SJSA1 (cell line): ENCODE results near the gene TTC16. TPM values are rescaled to one million over a fixed set of nuclear protein-coding genes. Genes with fewer than 3 reads are reported as not detected.
A peak's percentile ranks its signal among the peaks of the same experiment; 100 is the strongest.

Experiments
- DNase-seq, 2 experiments: peaks; one replicate each; pipeline ENCODE4 v3.0.0-alpha.2; 2015 to 2020; ENCODE audit warnings: low spot score in 2 of 2, low read depth in 1 of 2
- H3K27ac ChIP-seq: fragments of 250-450 bp; sonication (Bioruptor Pico); 2 replicates; pipeline ENCODE4 v1.5.1; 2020; ENCODE audit warnings: mild to moderate bottlenecking, moderate library complexity
- H3K27me3 ChIP-seq: fragments of 250-450 bp; sonication (Bioruptor Pico); replicated peaks from 2 replicates; pipeline ENCODE4 v1.5.1; 2020; ENCODE audit warnings: mild to moderate bottlenecking, moderate library complexity
- H3K36me3 ChIP-seq: fragments of 250-450 bp; sonication (Bioruptor Pico); 2 replicates; pipeline ENCODE4 v1.5.1; 2020; ENCODE audit warnings: mild to moderate bottlenecking
- H3K4me1 ChIP-seq: fragments of 250-450 bp; sonication (Bioruptor Pico); replicated peaks from 2 replicates; pipeline ENCODE4 v1.6.1; 2021; ENCODE audit warnings: mild to moderate bottlenecking
- H3K4me3 ChIP-seq: fragments of 250-450 bp; sonication (Bioruptor Pico); 2 replicates; pipeline ENCODE4 v1.5.1; 2020; ENCODE audit warnings: mild to moderate bottlenecking
- H3K9me3 ChIP-seq: fragments of 250-450 bp; sonication (Bioruptor Pico); replicated peaks from 2 replicates; pipeline ENCODE4 v1.5.1; 2020; ENCODE audit warnings: mild to moderate bottlenecking
- total RNA-seq: library from RNA; depleted of rRNA; stranded (reverse); fragments of >200 nt; shearing (Covaris generic); gene quantifications from 2 replicates; pipeline ENCODE4 v1.2.3, GENCODE V29; 2014; rRNA removed

TTC16 gene, protein sequence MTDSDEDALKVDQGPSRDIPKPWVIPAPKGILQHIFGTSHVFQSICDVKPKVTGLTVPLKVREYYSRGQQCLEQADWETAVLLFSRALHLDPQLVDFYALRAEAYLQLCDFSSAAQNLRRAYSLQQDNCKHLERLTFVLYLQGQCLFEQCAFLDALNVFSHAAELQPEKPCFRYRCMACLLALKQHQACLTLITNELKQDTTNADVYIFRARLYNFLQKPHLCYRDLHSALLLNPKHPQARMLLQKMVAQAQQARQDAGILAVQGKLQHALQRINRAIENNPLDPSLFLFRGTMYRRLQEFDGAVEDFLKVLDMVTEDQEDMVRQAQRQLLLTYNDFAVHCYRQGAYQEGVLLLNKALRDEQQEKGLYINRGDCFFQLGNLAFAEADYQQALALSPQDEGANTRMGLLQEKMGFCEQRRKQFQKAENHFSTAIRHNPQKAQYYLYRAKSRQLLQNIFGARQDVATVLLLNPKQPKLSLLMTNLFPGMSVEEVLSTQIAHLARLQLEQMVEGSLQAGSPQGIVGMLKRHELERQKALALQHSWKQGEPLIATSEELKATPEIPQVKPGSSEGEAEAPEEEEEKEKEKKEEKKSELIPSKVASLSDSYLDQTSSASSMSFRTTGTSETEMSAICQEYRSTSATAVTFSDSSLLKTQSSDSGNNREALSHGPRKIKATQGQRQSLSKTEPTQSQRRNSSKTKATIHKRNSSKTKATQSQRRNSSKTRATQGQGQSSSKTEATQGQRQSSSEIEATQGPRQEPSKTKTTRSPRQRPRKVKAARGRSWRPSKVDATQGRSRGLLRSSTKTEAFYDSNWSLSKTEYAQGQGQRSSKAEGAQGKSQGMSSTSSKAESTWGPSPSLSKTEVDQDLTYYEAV
- total RNA-seq, result not detected in 2 replicates

GRCh38 chr9:127715470-127716337 is at the start of gene TTC16, which contains the start of gene PTRH1:
Gene TTC16 (plus strand): TSS chr9:127716079. CDS start chr9:127716146, 67 bp downstream.
Gene PTRH1 (minus strand): TSS chr9:127715663. CDS start chr9:127715639, 24 bp downstream.
- DNase-seq, result peak; percentile 94 to 97
- peak within 1 kb of the TSS; percentile 54 for H3K27ac ChIP-seq
- H3K4me3 ChIP-seq, result peak within 1 kb of the TSS; percentile 52

DNA sequence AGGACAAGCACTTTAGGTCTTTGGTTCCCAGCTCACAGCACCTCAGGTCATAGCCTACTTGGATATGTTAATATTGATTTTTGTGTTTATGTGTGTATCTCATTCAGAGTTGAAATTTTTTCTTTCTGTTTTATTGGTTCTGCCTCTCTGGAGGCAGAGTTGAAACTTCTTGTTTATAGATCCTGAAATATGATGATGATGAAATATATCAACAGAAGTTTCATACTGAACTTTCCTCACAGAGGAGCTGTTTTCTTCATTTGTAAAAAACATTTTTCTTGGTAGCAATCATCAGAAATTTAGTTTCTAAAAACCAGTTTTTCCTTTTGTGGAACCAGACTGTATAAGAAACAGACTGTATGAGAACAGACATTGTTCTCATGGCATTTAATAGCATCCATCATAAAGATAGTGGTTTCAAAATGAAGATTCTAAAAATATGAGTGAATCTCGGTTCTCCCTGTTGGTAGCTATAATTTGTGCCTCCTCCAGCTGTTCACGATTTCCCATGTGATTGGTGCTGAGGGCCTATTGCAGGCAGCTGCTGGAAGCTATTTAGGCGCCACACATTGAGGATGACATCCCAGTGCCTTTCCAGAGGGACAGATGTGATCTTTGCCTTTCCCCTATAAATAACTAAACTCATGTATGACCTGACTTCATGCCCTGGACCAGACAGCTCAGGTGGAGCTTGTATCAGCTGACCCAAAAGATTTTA is 48.6 kb upstream of the TTC16 start:
- H3K36me3 ChIP-seq, result peaks cover 57% of the 10 kb centered on the region
- no peak overlapping the region for H3K4me3 ChIP-seq
- no peak overlapping the region for H3K27ac ChIP-seq
- no peaks in the 10 kb centered on the region for H3K27me3 ChIP-seq
- DNase-seq, result no peak
- peaks cover 22% of the 10 kb centered on the region for H3K4me1 ChIP-seq
- H3K9me3 ChIP-seq, result no peaks in the 10 kb centered on the region

More at GRCh38 chr9:127715470-127716337, at the start of gene TTC16, which contains the start of gene PTRH1:
- Histone ChIP-seq H3K36me3 (peaks cover 7% of the 10 kb centered on the region; the same call in 1 of the 2 replicates), H3K4me1 (peaks cover 18% of the 10 kb centered on the region), H3K27me3 (no peaks in the 10 kb centered on the region), H3K9me3 (no peaks in the 10 kb centered on the region)

DNA sequence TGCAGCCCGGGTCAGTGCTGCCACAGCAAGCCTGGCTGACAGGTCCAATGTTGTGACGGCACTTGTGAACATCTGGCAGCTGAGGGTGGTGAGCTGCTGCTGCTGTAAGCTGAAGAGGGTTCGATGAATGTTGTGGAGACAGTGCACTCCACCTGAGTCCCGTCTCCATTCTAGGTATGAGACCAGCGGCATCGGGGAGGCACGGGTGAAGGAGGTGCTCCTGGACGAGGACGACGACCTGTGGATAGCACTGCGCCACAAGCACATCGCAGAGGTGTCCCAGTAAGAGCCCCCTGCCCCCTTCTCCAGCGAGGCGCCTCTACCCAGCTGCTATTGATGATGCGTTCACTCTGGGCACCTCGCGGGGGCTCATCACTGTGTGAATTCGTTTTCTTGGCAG is 48.0 kb upstream of the TTC16 start:
- Histone ChIP-seq H3K27ac (no peak overlapping the region), H3K9me3 (no peaks in the 10 kb centered on the region), H3K4me3 (no peak overlapping the region), H3K27me3 (no peaks in the 10 kb centered on the region), H3K4me1 (peaks cover 22% of the 10 kb centered on the region), H3K36me3 (peaks cover 58% of the 10 kb centered on the region)
- DNase-seq, result no peak

- Histone ChIP-seq H3K36me3 (peaks cover 50% of the 10 kb centered on the region), H3K4me1 (no peaks in the 10 kb centered on the region), H3K9me3 (no peaks in the 10 kb centered on the region), H3K4me3 (no peak overlapping the region), H3K27me3 (no peaks in the 10 kb centered on the region), H3K27ac (no peak overlapping the region)
- DNase-seq, result no peak
Measured at GRCh38 chr9:127673234-127673633, 42.6 kb upstream of the TTC16 start.

GRCh38 chr9:127676638-127677037 is 39.2 kb upstream of the TTC16 start:
- no peak for DNase-seq
- H3K27me3 ChIP-seq, result no peaks in the 10 kb centered on the region
- H3K36me3 ChIP-seq, result peaks cover 56% of the 10 kb centered on the region
- no peaks in the 10 kb centered on the region for H3K4me1 ChIP-seq
- no peak overlapping the region for H3K4me3 ChIP-seq
- H3K9me3 ChIP-seq, result no peaks in the 10 kb centered on the region
- no peak overlapping the region for H3K27ac ChIP-seq

DNA sequence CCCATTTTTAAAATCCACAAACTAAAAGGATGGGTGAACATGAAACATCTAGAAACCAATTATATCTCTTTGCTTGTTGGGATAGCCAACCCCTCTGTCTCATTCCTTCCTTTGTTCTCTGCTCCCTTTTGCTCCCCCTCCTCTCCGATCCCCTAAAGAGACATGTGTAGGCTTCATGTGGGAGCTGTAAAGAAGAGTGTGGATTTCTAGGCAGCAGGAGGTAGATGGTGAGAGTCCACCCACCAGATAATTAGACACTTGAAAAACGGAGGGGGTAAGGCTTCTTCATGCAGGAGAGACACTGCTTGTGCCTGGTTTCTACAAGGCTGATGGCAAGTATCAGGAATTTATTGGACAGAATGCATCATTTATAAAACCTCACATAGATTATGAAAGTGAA is 36.4 kb upstream of the TTC16 start:
- DNase-seq, result no peak
- H3K27ac ChIP-seq, result no peak overlapping the region
- H3K27me3 ChIP-seq, result no peaks in the 10 kb centered on the region
- no peaks in the 10 kb centered on the region for H3K9me3 ChIP-seq
- H3K36me3 ChIP-seq, result peaks cover 61% of the 10 kb centered on the region
- peaks cover 7% of the 10 kb centered on the region for H3K4me1 ChIP-seq
- H3K4me3 ChIP-seq, result no peak overlapping the region

DNA sequence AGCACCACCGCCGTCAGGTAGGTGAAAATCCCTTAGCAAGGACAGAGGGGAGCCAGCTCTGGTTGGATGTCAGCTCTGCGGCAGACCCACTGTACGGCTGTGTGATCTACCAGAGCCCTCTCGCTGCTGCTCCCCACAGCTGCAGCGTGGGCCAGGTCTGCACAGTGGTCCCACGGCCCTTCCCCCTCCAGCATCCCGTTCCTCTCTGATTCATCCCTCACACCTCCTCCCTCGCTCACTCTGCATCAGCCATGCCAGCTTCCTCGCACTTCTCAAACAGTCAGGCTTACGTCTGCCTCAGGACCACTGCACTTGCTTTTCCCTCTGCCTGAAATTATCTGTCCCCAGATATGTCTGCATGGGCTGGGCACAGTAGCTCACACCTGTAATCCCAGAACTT is 35.7 kb upstream of the TTC16 start:
- H3K27me3 ChIP-seq, result no peaks in the 10 kb centered on the region
- no peak overlapping the region for H3K27ac ChIP-seq
- H3K9me3 ChIP-seq, result no peaks in the 10 kb centered on the region
- peaks cover 65% of the 10 kb centered on the region for H3K36me3 ChIP-seq
- DNase-seq, result no peak
- no peak overlapping the region for H3K4me3 ChIP-seq
- H3K4me1 ChIP-seq, result peaks cover 11% of the 10 kb centered on the region

- H3K9me3 ChIP-seq, result no peaks in the 10 kb centered on the region
- DNase-seq, result no peak
- peaks cover 11% of the 10 kb centered on the region for H3K4me1 ChIP-seq
- H3K27me3 ChIP-seq, result no peaks in the 10 kb centered on the region
- H3K27ac ChIP-seq, result no peak overlapping the region
- H3K36me3 ChIP-seq, result peaks cover 66% of the 10 kb centered on the region
- no peak overlapping the region for H3K4me3 ChIP-seq
Measured at GRCh38 chr9:127680846-127681245, 35.0 kb upstream of the TTC16 start.

DNA sequence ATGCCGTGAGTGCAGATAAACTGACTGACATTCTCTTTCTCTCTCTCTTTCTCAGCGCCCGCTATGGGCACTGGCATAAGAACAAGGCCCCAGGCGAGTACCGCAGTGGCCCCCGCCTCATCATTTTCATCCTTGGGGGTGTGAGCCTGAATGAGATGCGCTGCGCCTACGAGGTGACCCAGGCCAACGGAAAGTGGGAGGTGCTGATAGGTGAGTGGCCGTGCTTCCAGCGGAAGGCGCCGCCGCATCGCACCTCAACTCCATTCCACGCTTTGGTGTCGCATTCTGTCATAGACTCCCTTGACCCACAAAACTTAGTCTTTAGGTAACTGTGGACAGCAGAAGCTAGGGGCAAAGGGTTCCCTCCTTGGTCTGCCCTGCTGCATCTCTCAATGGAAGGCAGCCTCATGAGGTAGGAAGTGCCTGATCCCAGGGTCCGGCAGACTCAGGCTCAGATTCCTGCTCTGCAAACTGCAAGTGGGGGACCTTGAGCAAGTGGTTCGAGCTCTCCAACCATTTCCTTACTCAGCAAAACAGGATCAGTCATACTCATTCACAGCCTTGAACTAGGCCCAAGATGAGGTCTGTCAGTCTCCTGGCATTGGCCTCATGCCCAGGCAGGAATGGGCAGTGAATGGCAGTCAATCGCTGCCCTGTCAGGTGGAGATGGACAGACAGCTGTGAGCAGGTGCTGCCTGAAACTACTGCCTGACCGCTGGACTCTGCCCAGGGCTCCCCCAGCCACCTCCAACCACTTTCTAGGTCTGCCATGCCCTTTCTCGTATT is 33.3 kb upstream of the TTC16 start:
- Histone ChIP-seq H3K4me1 (peaks cover 11% of the 10 kb centered on the region), H3K4me3 (no peak overlapping the region), H3K27me3 (no peaks in the 10 kb centered on the region), H3K27ac (no peak overlapping the region), H3K36me3 (peaks cover 70% of the 10 kb centered on the region), H3K9me3 (no peaks in the 10 kb centered on the region)
- DNase-seq, result no peak

DNA sequence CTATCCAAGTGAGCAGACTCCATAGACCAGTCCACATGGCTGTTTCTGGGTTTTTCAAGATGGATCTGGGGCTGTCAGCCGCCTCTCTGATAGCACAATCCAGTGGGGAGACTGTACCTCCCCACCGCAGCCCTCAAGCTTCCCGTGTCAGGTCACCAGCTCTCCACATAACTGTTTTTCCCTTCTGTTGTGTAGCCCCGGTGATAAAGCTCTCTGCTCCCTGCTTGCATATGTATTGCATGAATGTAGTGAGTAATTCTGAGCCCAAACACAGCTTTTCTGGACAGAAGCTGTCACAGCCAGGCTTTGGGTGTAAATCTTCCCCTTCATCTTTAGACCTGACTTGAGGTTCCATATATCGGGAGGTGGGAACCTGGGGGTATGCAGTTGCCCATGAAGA is 32.2 kb upstream of the TTC16 start:
- Histone ChIP-seq H3K27ac (no peak overlapping the region), H3K4me3 (no peak overlapping the region), H3K27me3 (no peaks in the 10 kb centered on the region), H3K4me1 (peaks cover 11% of the 10 kb centered on the region), H3K36me3 (peaks cover 64% of the 10 kb centered on the region), H3K9me3 (no peaks in the 10 kb centered on the region)
- DNase-seq, result no peak

DNA sequence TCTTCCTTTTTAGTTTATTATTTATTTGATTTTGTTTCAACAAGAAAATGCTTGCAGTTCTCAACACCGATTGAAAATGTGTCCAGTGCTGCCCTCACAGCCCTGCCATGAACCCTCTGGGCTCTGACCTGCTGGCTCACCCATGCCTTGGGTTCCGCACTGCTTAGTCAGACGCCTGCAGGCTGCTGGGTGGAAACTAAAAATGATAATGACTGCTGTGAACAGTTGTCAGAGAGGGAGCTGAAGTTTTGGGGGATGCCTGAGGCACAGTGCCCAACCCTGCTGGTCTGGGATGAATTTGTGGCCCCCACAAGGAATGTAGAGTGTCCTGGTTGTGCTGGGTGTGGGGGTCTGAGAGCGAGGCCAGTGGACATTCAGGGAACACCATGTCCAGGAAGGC is 31.3 kb upstream of the TTC16 start:
- H3K4me1 ChIP-seq, result peaks cover 11% of the 10 kb centered on the region
- H3K4me3 ChIP-seq, result no peak overlapping the region
- no peak for DNase-seq
- peak overlapping the region; percentile 11; the same call in 1 of the 2 replicates for H3K27ac ChIP-seq
- no peaks in the 10 kb centered on the region for H3K9me3 ChIP-seq
- no peaks in the 10 kb centered on the region for H3K27me3 ChIP-seq
- peaks cover 67% of the 10 kb centered on the region for H3K36me3 ChIP-seq
